Neuronal stem cell (in vitro differentiated cells): ENCODE measurements around the gene MRPL20.
"Not testable (repeated sequence)": the region's sequence is repeated elsewhere in the genome, so short reads cannot be mapped to it uniquely, and the experiment has no call there.

Experiments used
- DNase-seq: peaks from one replicate; pipeline ENCODE4 v3.0.0-alpha.2; 2013; ENCODE audit warnings: low spot score
- H2AFZ ChIP-seq: one replicate; pipeline ENCODE4 v1.6.1; 2013; ENCODE audit warnings: mild to moderate bottlenecking, low read length, inconsistent platforms
- H2AK5ac ChIP-seq: 2 replicates; pipeline ENCODE4 v1.6.1; 2013; ENCODE audit warnings: low read depth, mild to moderate bottlenecking, inconsistent platforms, low read length, moderate library complexity, mixed read lengths
- H2BK120ac ChIP-seq: 2 replicates; pipeline ENCODE4 v1.6.1; 2013; ENCODE audit warnings: low read depth, mild to moderate bottlenecking, inconsistent platforms, low read length, moderate library complexity, mixed read lengths
- H2BK12ac ChIP-seq: one replicate; pipeline ENCODE4 v1.6.1; 2013; ENCODE audit warnings: low read length, inconsistent platforms
- H2BK15ac ChIP-seq: 2 replicates; pipeline ENCODE4 v1.6.1; 2013; ENCODE audit warnings: mild to moderate bottlenecking, low read length, inconsistent platforms, mixed read lengths
- H2BK5ac ChIP-seq: one replicate; pipeline ENCODE4 v1.6.1; 2013; ENCODE audit warnings: inconsistent platforms, mild to moderate bottlenecking, low read length, moderate library complexity
- H3K14ac ChIP-seq: one replicate; pipeline ENCODE4 v1.6.1; 2013; ENCODE audit warnings: low read length, inconsistent platforms
- H3K18ac ChIP-seq: 2 replicates; pipeline ENCODE4 v1.6.1; 2013; ENCODE audit warnings: low read length, inconsistent platforms
- H3K23ac ChIP-seq: 2 replicates; pipeline ENCODE4 v1.6.1; 2013; ENCODE audit warnings: low read depth, mild to moderate bottlenecking, mixed read lengths, low read length, inconsistent platforms; ENCODE audit not compliant: poor library complexity
- H3K27ac ChIP-seq: replicated peaks from 3 replicates; pipeline ENCODE4 v1.5.1; 2013; ENCODE audit warnings: low read length, inconsistent platforms
- H3K27me3 ChIP-seq, 3 experiments: 2 replicates each; pipeline ENCODE4 v1.6.1; 2013; ENCODE audit warnings: low read length in 3 of 3, mild to moderate bottlenecking in 2 of 3, inconsistent platforms in 1 of 3, low read depth in 1 of 3, mixed read lengths in 1 of 3, moderate library complexity in 1 of 3; ENCODE audit not compliant: control insufficient read depth in 3 of 3, insufficient read depth in 3 of 3
- H3K36me3 ChIP-seq, 2 donors: replicated peaks in 1 of 2; 2 replicates each; pipeline ENCODE4 v1.6.1; 2013; ENCODE audit warnings: low read length in 2 of 2; ENCODE audit not compliant: control insufficient read depth in 2 of 2, insufficient read depth in 2 of 2
- H3K4ac ChIP-seq: 2 replicates; pipeline ENCODE4 v1.6.1; 2013; ENCODE audit warnings: inconsistent platforms, mild to moderate bottlenecking, low read length, moderate library complexity
- H3K4me1 ChIP-seq, 2 donors: 1 replicate in 1 of 2; 2 replicates in 1 of 2; pipeline ENCODE4 v1.6.1; 2013; ENCODE audit warnings: low read length in 2 of 2, low read depth in 1 of 2; ENCODE audit not compliant: control insufficient read depth in 2 of 2, insufficient read depth in 1 of 2
- H3K4me2 ChIP-seq: one replicate; pipeline ENCODE4 v1.6.1; 2013; ENCODE audit warnings: mild to moderate bottlenecking, low read length, inconsistent platforms; ENCODE audit not compliant: insufficient read depth, poor library complexity, severe bottlenecking
- H3K4me3 ChIP-seq, 2 donors: 2 replicates each; pipeline ENCODE4 v1.5.1; 2013; ENCODE audit warnings: low read length in 2 of 2, mild to moderate bottlenecking in 2 of 2, inconsistent platforms in 1 of 2, moderate library complexity in 1 of 2
- H3K79me1 ChIP-seq: one replicate; pipeline ENCODE4 v1.6.1; 2013; ENCODE audit warnings: low read depth, mild to moderate bottlenecking, inconsistent platforms, low read length, moderate library complexity
- H3K9ac ChIP-seq: one replicate; pipeline ENCODE4 v1.6.1; 2013; ENCODE audit warnings: mild to moderate bottlenecking, low read depth, low read length, inconsistent platforms; ENCODE audit not compliant: poor library complexity
- H3K9me3 ChIP-seq, 2 donors: replicated peaks in 1 of 2; 2 replicates each; pipeline versions ENCODE3 to v1.6.1; 2013; ENCODE audit warnings: low read length in 2 of 2, mild to moderate bottlenecking in 2 of 2, inconsistent platforms in 1 of 2, low read depth in 1 of 2, mixed read lengths in 1 of 2, moderate library complexity in 1 of 2; ENCODE audit not compliant: control insufficient read depth in 2 of 2, insufficient read depth in 1 of 2
- H4K8ac ChIP-seq: one replicate; pipeline ENCODE4 v1.6.1; 2013; ENCODE audit warnings: low read depth, mild to moderate bottlenecking, inconsistent platforms, low read length, moderate library complexity
- H4K91ac ChIP-seq: one replicate; pipeline ENCODE4 v1.6.1; 2013; ENCODE audit warnings: low read length, low read depth, mild to moderate bottlenecking, inconsistent platforms; ENCODE audit not compliant: poor library complexity
- WGBS, 2 donors: extraction: QIAGEN DNeasy Blood & Tissue Kit; methylation state at CpG; one replicate each; pipeline ENCODE4 v1.1.7; 2013; ENCODE audit warnings: missing lambda C conversion rate in 2 of 2, mixed read lengths in 1 of 2; ENCODE audit not compliant: insufficient read length in 2 of 2, insufficient replicate concordance in 1 of 2; ENCODE audit errors: extremely low coverage in 2 of 2; 5-methylcytosine and 5-hydroxymethylcytosine counted together

Gene MRPL20

GRCh38 chr1:1406101-1406820 is 832 bp downstream of the MRPL20 start:
- H3K4me1 ChIP-seq: peaks cover 7 to 15% of the 10 kb centered on the region in 2 donors

GRCh38 chr1:1403653-1404052 is 3.4 kb downstream of the MRPL20 start:
- Histone ChIP-seq H3K9me3 (no peaks in the 10 kb centered on the region), H4K91ac (no peak overlapping the region), H2BK120ac (no peak overlapping the region), H3K27ac (no peak overlapping the region), H2AFZ (no peak overlapping the region), H3K36me3 (peaks cover 45 to 66% of the 10 kb centered on the region in 2 donors), H3K23ac (no peak overlapping the region), H3K4me3 (no peak overlapping the region), H4K8ac (no peak overlapping the region), H2AK5ac (no peak overlapping the region), H3K14ac (no peak overlapping the region), H2BK15ac (no peak overlapping the region), H2BK5ac (no peak overlapping the region), H3K4ac (no peak overlapping the region), H3K79me1 (peaks cover 38% of the 10 kb centered on the region), H3K4me2 (no peak overlapping the region), H2BK12ac (no peak overlapping the region), H3K9ac (no peak overlapping the region), H3K4me1 (peaks cover 10 to 19% of the 10 kb centered on the region in 2 donors), H3K27me3 (no peaks in the 10 kb centered on the region), H3K18ac (no peak overlapping the region)
- DNase-seq: no peak
- 100% methylated on average over 1 of the region's 7 CpGs; no CpG with 5 or more reads in 1 of the 2 donors for WGBS, 2 donors

More at GRCh38 chr1:1406101-1406820, 832 bp downstream of the MRPL20 start:
- no peaks in the 10 kb centered on the region for H3K9me3 ChIP-seq
- H3K9ac ChIP-seq: peak overlapping the region; percentile 89
- peak overlapping the region; percentile 88 for H2AFZ ChIP-seq
- H3K14ac ChIP-seq: no peak overlapping the region
- H3K4ac ChIP-seq: no peak overlapping the region
- H3K27me3 ChIP-seq: no peaks in the 10 kb centered on the region
- peak overlapping the region; percentile 97 for H2AK5ac ChIP-seq
- no peak overlapping the region for H2BK15ac ChIP-seq
- peak overlapping the region; percentile 34 for H3K23ac ChIP-seq
- no peak for DNase-seq
- no peak overlapping the region for H3K27ac ChIP-seq
- peak overlapping the region; percentile 78 for H2BK5ac ChIP-seq
- peak overlapping the region; percentile 89 to 93 for H3K4me3 ChIP-seq
- H4K91ac ChIP-seq: peak overlapping the region; percentile 56
- H2BK120ac ChIP-seq: no peak overlapping the region
- H4K8ac ChIP-seq: no peak overlapping the region
- H2BK12ac ChIP-seq: no peak overlapping the region
- peaks cover 22% of the 10 kb centered on the region for H3K79me1 ChIP-seq
- H3K36me3 ChIP-seq: peaks cover 34 to 65% of the 10 kb centered on the region in 2 donors
- H3K18ac ChIP-seq: peak overlapping the region; percentile 31
- H3K4me2 ChIP-seq: peak overlapping the region; percentile 77
- WGBS, 2 donors: no CpG with 5 or more reads among the region's 43 CpGs

DNA sequence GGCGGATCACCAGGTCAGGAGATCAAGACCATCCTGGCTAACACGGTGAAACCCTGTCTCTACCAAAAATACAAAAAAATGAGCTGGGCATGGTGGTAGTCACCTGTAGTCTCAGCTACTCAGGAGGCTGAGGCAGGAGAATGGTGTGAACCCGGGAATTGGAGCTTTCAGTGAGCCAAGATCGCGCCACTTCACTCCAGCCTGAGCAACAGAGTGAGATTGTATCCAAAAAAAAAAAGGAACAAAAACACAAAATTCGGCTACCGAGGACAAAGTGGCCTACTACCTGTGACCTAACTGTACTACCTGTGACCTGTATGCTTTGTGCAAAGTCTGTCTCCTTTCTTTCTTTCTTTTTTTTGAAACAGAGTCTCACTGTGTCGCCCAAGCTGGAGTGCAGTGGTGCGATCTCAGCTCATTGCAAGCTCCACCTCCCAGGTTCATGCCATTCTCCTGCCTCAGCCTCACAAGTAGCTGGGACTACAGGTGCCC is 4.1 kb downstream of the MRPL20 start:
- DNase-seq, H4K8ac ChIP-seq, H3K9ac ChIP-seq, H2AFZ ChIP-seq, H2BK12ac ChIP-seq, H4K91ac ChIP-seq, H3K4ac ChIP-seq, H2BK15ac ChIP-seq, H3K18ac ChIP-seq, H2BK5ac ChIP-seq, H2BK120ac ChIP-seq, H3K27me3 ChIP-seq, H3K23ac ChIP-seq, H3K14ac ChIP-seq, H3K27ac ChIP-seq, H3K9me3 ChIP-seq, H3K4me3 ChIP-seq, H3K4me2 ChIP-seq, H2AK5ac ChIP-seq: not testable (repeated sequence)
- Histone ChIP-seq H3K36me3 (peaks cover 46 to 66% of the 10 kb centered on the region in 2 donors), H3K79me1 (peaks cover 41% of the 10 kb centered on the region), H3K4me1 (peaks cover 15 to 17% of the 10 kb centered on the region in 2 donors)
- no CpG with 5 or more reads among the region's 9 CpGs for WGBS, 2 donors

DNA sequence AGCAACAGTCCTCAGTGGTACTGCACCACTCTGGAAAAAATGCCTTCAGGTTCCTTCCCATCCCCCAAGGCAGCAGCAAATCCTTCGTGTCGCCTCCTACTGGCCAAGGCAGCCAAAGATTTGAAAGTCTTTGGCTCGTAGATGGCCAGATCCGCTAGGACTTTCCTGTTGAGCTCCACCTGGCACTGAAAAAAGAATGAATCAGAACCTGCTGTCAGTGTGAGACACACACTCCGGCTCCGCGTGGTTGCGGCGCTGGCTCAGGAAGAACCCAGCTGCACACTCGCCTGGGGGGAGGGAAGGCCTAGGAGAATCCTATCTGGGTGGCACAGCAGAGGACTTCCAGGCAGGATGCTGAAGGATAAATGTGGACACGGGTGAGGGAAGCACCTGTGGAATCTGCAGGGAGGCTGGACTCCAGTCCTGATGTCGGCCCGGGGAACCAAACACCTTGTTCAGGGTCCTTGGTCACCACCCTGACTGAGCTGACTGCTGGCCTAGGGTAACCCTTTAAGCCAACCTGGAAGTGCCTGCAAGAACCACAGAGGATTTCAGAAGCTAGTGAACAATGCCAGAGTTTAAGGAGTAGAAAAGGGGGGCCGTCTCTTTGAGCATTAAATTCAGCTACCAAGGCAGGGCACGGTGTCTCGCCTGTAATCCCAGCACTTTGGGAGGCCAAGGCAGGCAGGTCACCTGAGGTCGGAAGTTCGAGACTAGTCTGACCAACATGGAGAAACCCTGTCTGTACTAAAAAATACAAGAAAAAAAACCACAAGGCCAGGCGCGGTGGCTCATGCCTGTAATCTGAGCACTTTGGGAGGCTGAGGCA is 4.8 kb downstream of the MRPL20 start:
- Histone ChIP-seq H3K18ac (no peak overlapping the region), H3K4me2 (no peak overlapping the region), H3K4me3 (no peak overlapping the region), H2BK5ac (no peak overlapping the region), H3K14ac (no peak overlapping the region), H3K79me1 (peaks cover 35% of the 10 kb centered on the region), H2AFZ (no peak overlapping the region), H2AK5ac (no peak overlapping the region), H3K4me1 (peaks cover 17 to 20% of the 10 kb centered on the region in 2 donors), H3K4ac (no peak overlapping the region), H3K27me3 (no peaks in the 10 kb centered on the region), H4K91ac (no peak overlapping the region), H3K36me3 (peaks cover 51 to 72% of the 10 kb centered on the region in 2 donors), H2BK120ac (peak overlapping the region; percentile 26), H2BK12ac (no peak overlapping the region), H4K8ac (no peak overlapping the region), H3K9ac (no peak overlapping the region), H3K23ac (no peak overlapping the region), H2BK15ac (no peak overlapping the region), H3K9me3 (no peaks in the 10 kb centered on the region), H3K27ac (no peak overlapping the region)
- DNase-seq: no peak
- no CpG with 5 or more reads among the region's 20 CpGs for WGBS, 2 donors
